IMR-90 (cell line): ENCODE results near the gene CYP21A2. TPM values are rescaled to one million over a fixed set of nuclear protein-coding genes. Genes with fewer than 3 reads are reported as not detected.
"Not testable (repeated sequence)": the region's sequence is repeated elsewhere in the genome, so short reads cannot be mapped to it uniquely, and the experiment has no call there.

Experiments used
- ATAC-seq: fragments of 200-7000 bp; cut with Tn5 transposase; 2 replicates; pipeline ENCODE4 v1.9.1; 2020; ENCODE audit warnings: low read depth, mild to moderate bottlenecking, moderate library complexity
- BruUV-seq: library from RNA; stranded (reverse); fragments of 400-500 nt; replicated peaks from 2 replicates; lab custom pipeline; 2021; lab: Mats Ljungman, UMichigan
- CTCF ChIA-PET: fragments of 300-600 bp; formaldehyde crosslinking; extraction: SDS; loops from one replicate; lab custom pipeline; 2021; ENCODE audit warnings: antibody characterized with exemption; lab: Yijun Ruan, JAX
- POLR2A ChIA-PET: fragments of 300-600 bp; sonication (Branson Sonifier 250); formaldehyde crosslinking; loops from one replicate; lab custom pipeline; 2022; ENCODE audit warnings: antibody characterized with exemption; ENCODE audit not compliant: unreplicated experiment; lab: Charles Lee
- DNase-seq: peaks from one replicate; pipeline ENCODE4 v3.0.0; 2013
- H2AFZ ChIP-seq: replicated peaks from 2 replicates; pipeline ENCODE3; 2013; ENCODE audit warnings: low read length, mild to moderate bottlenecking; ENCODE audit not compliant: poor library complexity
- H2AK5ac ChIP-seq: 2 replicates; pipeline ENCODE4 v1.6.1; 2013; ENCODE audit warnings: low read depth, low read length, inconsistent platforms
- H2AK9ac ChIP-seq: replicated peaks from 2 replicates; pipeline ENCODE3; 2013; ENCODE audit warnings: mild to moderate bottlenecking, low read depth, low read length, moderate library complexity; ENCODE audit not compliant: poor library complexity
- H2BK120ac ChIP-seq: 2 replicates; pipeline ENCODE4 v1.6.1; 2013; ENCODE audit warnings: low read depth, low read length, inconsistent platforms
- H2BK15ac ChIP-seq: 3 replicates; pipeline ENCODE4 v1.6.1; 2013; ENCODE audit warnings: low read depth, low read length, inconsistent platforms
- H2BK20ac ChIP-seq: 2 replicates; pipeline ENCODE4 v1.6.1; 2013; ENCODE audit warnings: low read depth, mild to moderate bottlenecking, inconsistent platforms, low read length, moderate library complexity
- H2BK5ac ChIP-seq: 2 replicates; pipeline ENCODE4 v1.6.1; 2013; ENCODE audit warnings: mild to moderate bottlenecking, low read depth, low read length, inconsistent platforms; ENCODE audit not compliant: poor library complexity, severe bottlenecking
- H3K14ac ChIP-seq: replicated peaks from 2 replicates; pipeline ENCODE4 v1.6.1; 2013; ENCODE audit warnings: low read depth, low read length, inconsistent platforms
- H3K18ac ChIP-seq: 2 replicates; pipeline ENCODE4 v1.6.1; 2013; ENCODE audit warnings: low read depth, low read length, control low read depth
- H3K23ac ChIP-seq: 2 replicates; pipeline ENCODE4 v1.6.1; 2013; ENCODE audit warnings: low read depth, low read length, inconsistent platforms
- H3K27ac ChIP-seq: 2 replicates; pipeline ENCODE4 v1.5.1; 2013; ENCODE audit warnings: mild to moderate bottlenecking, control low read depth, low read length; ENCODE audit not compliant: insufficient read depth
- H3K27me3 ChIP-seq: 2 replicates; pipeline ENCODE4 v1.6.1; 2013; ENCODE audit warnings: low read length; ENCODE audit not compliant: control insufficient read depth, insufficient read depth
- H3K36me3 ChIP-seq: 2 replicates; pipeline ENCODE4 v1.6.1; 2013; ENCODE audit warnings: low read length, mixed read lengths; ENCODE audit not compliant: control insufficient read depth, insufficient read depth
- H3K4ac ChIP-seq: 2 replicates; pipeline ENCODE4 v1.6.1; 2013; ENCODE audit warnings: low read depth, low read length, inconsistent platforms
- H3K4me1 ChIP-seq: 2 replicates; pipeline ENCODE4 v1.6.1; 2013; ENCODE audit warnings: low read length, mixed read lengths; ENCODE audit not compliant: control insufficient read depth, insufficient read depth
- H3K4me2 ChIP-seq: 2 replicates; pipeline ENCODE4 v1.6.1; 2013; ENCODE audit warnings: low read depth, mild to moderate bottlenecking, control low read depth, low read length, moderate library complexity
- H3K4me3 ChIP-seq: 2 replicates; pipeline ENCODE4 v1.5.1; 2013; ENCODE audit warnings: low read depth, mild to moderate bottlenecking, control low read depth, low read length, moderate library complexity; ENCODE audit not compliant: insufficient read depth
- H3K56ac ChIP-seq: 2 replicates; pipeline ENCODE4 v1.6.1; 2013; ENCODE audit warnings: low read length, inconsistent platforms; ENCODE audit not compliant: insufficient read depth; ENCODE audit errors: extremely low read depth
- H3K79me1 ChIP-seq, 2 experiments: 2 replicates each; pipeline ENCODE4 v1.6.1; 2013; ENCODE audit warnings: low read length in 2 of 2, inconsistent platforms in 1 of 2, low read depth in 1 of 2
- H3K9ac ChIP-seq: 2 replicates; pipeline ENCODE4 v1.6.1; 2013; ENCODE audit warnings: low read depth, low read length, control low read depth
- H3K9me1 ChIP-seq: 2 replicates; pipeline ENCODE4 v1.6.1; 2013; ENCODE audit warnings: low read length, inconsistent platforms; ENCODE audit not compliant: insufficient read depth
- H3K9me3 ChIP-seq: 2 replicates; pipeline ENCODE4 v1.6.1; 2013; ENCODE audit warnings: low read length; ENCODE audit not compliant: control insufficient read depth, insufficient read depth
- H4K20me1 ChIP-seq: 2 replicates; pipeline ENCODE4 v1.6.1; 2013; ENCODE audit warnings: low read length, inconsistent platforms; ENCODE audit not compliant: insufficient read depth
- H4K5ac ChIP-seq: 2 replicates; pipeline ENCODE4 v1.6.1; 2013; ENCODE audit warnings: mild to moderate bottlenecking, low read depth, low read length, control low read depth
- H4K8ac ChIP-seq, 2 experiments: 2 replicates each; pipeline ENCODE4 v1.6.1; 2013; ENCODE audit warnings: low read depth in 2 of 2, low read length in 2 of 2, control low read depth in 1 of 2, inconsistent platforms in 1 of 2
- H4K91ac ChIP-seq: 2 replicates; pipeline ENCODE4 v1.6.1; 2013; ENCODE audit warnings: low read depth, low read length, inconsistent platforms; ENCODE audit not compliant: insufficient read depth
- WGBS, 2 experiments: methylation state at CpG; one replicate each; pipeline versions ENCODE4 v1.1.5 to v1.1.7; 2013; ENCODE audit warnings: missing lambda C conversion rate in 2 of 2; ENCODE audit not compliant: insufficient read length in 1 of 2; ENCODE audit errors: extremely low coverage in 2 of 2; 5-methylcytosine and 5-hydroxymethylcytosine counted together
- dilution Hi-C: fragments of 300-500 bp; cut with HindIII; formaldehyde crosslinking; loops from one replicate; pipeline ENCODE4 v1.14.3; 2018; ENCODE audit warnings: low sequenced_read_pairs; ENCODE audit not compliant: unreplicated experiment
- in situ Hi-C: fragments of 300-500 bp; cut with MboI; formaldehyde crosslinking; loops from 3 replicates; pipeline ENCODE4 v1.14.3; 2019; ENCODE audit warnings: low sequenced_read_pairs, inconsistent platforms, mixed read lengths
- intact Hi-C: fragments of 100-400 bp; cut with micrococcal nuclease; formaldehyde crosslinking; loops from 2 replicates; pipeline ENCODE4 v1.10.0; 2022
- polyA plus RNA-seq, 3 experiments: library from polyadenylated mRNA; depleted of rRNA; stranded (reverse); fragments of >200 nt; gene quantifications; 2 replicates each; pipeline ENCODE4 v1.2.3, GENCODE V29; 2012; ENCODE audit warnings: low replicate concordance in 1 of 3
- total RNA-seq: library from RNA; depleted of rRNA; stranded (reverse); fragments of >200 nt; gene quantifications from 2 replicates; pipeline ENCODE4 v1.2.3, GENCODE V29; 2012

The CYP21A2 gene
- total and polyA plus RNA-seq, 2 of the 4 experiments (the other 2 are of a cell fraction), result 0.03 TPM; not detected in 1

DNA sequence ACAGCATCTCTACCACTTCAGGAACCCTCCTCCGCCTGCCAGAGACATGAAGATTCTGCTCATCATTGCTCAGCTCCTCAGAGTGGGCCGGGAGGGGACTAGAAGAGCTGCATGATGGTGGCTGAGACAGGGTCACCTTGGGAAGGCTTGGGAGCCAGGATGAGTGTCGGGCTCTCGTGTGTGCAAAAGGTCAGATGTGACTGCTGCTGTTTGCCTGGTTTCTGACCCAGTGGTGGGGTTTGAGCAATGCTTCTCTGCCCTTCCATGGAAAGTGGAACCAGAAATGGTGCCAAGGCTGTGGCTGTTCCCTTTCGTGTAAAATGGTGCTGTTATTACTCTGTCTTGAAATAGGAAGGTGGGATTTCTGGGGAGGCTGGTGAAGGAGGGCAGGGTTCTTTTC is 24.5 kb upstream of the CYP21A2 start:
- H3K4me2 ChIP-seq, H2AK5ac ChIP-seq, BruUV-seq: not testable (repeated sequence)

GRCh38 chr6:32014547-32014946 is 23.7 kb upstream of the CYP21A2 start, which contains the start of gene C4B:
Gene C4B (plus strand): TSS chr6:32014795. CDS start chr6:32014846, 51 bp downstream.
- H3K4ac ChIP-seq, intact Hi-C loops, H2BK120ac ChIP-seq, H3K79me1 ChIP-seq, H3K4me3 ChIP-seq, H2BK15ac ChIP-seq, H2BK5ac ChIP-seq, H3K9me3 ChIP-seq, H4K20me1 ChIP-seq, H3K27ac ChIP-seq, H3K14ac ChIP-seq, H3K27me3 ChIP-seq, dilution Hi-C loops, H3K18ac ChIP-seq, H3K36me3 ChIP-seq, CTCF ChIA-PET, H4K91ac ChIP-seq, H4K8ac ChIP-seq, H2BK20ac ChIP-seq, H3K4me2 ChIP-seq, H3K9ac ChIP-seq, H3K9me1 ChIP-seq, H2AK5ac ChIP-seq, H4K5ac ChIP-seq, DNase-seq, H3K23ac ChIP-seq, POLR2A ChIA-PET, in situ Hi-C loops, H3K56ac ChIP-seq, H3K4me1 ChIP-seq, H2AK9ac ChIP-seq, H2AFZ ChIP-seq, BruUV-seq: not testable (repeated sequence)
- no CpG with 5 or more reads among the region's 6 CpGs for WGBS, 2 experiments
- ATAC-seq, result peak; percentile 54

More for the DNA sequence above, 24.5 kb upstream of the CYP21A2 start:
- DNase-seq, dilution Hi-C loops, H2AK9ac ChIP-seq, H2BK120ac ChIP-seq, H3K79me1 ChIP-seq, H3K56ac ChIP-seq, H3K23ac ChIP-seq, in situ Hi-C loops, H3K27ac ChIP-seq, H3K14ac ChIP-seq, H3K4me3 ChIP-seq, H4K20me1 ChIP-seq, H2AFZ ChIP-seq, ATAC-seq, H3K9me3 ChIP-seq, H2BK5ac ChIP-seq, H3K4ac ChIP-seq, intact Hi-C loops, H3K9ac ChIP-seq, H3K27me3 ChIP-seq, H3K4me1 ChIP-seq, H3K36me3 ChIP-seq, CTCF ChIA-PET, H3K18ac ChIP-seq, H3K9me1 ChIP-seq, H2BK15ac ChIP-seq, H2BK20ac ChIP-seq, H4K8ac ChIP-seq, POLR2A ChIA-PET, H4K5ac ChIP-seq, H4K91ac ChIP-seq: not testable (repeated sequence)
- no CpG with 5 or more reads among the region's 5 CpGs for WGBS, 2 experiments
